ENCODE measurements around the gene GRID1.

Gene GRID1

DNA sequence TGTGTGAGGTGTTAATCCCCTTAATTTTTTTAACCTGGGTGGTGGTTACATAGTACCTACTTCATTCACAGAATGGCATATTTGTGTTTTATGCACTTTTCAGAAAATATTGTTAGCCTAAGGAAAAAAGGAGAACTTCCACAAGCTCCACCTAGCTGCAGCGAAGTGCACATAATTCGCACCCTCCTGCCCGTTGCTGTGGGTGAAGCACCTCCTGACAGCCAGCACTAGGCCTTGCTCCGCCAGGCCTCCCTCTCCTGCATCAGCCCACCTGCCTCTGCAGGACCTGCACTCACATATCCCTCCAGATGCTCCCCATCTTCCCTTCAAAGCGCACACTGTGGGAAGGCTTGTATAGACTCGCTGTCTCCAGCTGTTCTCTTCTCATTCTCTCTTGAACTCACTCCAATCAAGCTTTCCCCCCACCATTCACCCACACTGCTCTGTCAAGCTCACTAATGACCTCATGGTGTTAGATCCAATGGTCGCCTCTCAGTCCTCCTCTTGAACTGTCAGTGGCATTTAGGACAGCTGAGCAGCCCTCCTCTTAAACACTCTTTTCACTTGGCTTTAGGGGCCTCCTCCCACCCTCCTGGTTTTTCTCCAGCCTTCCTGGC lies 20.7 kb upstream of the GRID1 start:
- H3K36me3 ChIP-seq (ENCODE audit: control insufficient read depth in 2 of 2, insufficient read depth in 1 of 2, low read length in 2 of 2): no peaks in the 10 kb centered on the region
- no peak overlapping the region for H3K4me3 ChIP-seq (ENCODE audit: low read depth, low read length)
- H3K4me1 ChIP-seq (ENCODE audit: control insufficient read depth, insufficient read depth, low read length): no peaks in the 10 kb centered on the region
- ChIA-PET CTCF (interaction anchor here (1.0 kb wide), 1 partner anchor 11 kb away, joined by 4 read pairs; no protein-coding TSS in a partner anchor), POLR2A (interaction anchor here (0.9 to 1.6 kb wide), 2 partner anchors 9 to 13 kb away, joined by 3 to 5 read pairs; no protein-coding TSS in a partner anchor)
- H3K27ac ChIP-seq (ENCODE audit: extremely low read depth, low read depth, low read length): no peak overlapping the region
- TF ChIP-seq, protein P1, sequence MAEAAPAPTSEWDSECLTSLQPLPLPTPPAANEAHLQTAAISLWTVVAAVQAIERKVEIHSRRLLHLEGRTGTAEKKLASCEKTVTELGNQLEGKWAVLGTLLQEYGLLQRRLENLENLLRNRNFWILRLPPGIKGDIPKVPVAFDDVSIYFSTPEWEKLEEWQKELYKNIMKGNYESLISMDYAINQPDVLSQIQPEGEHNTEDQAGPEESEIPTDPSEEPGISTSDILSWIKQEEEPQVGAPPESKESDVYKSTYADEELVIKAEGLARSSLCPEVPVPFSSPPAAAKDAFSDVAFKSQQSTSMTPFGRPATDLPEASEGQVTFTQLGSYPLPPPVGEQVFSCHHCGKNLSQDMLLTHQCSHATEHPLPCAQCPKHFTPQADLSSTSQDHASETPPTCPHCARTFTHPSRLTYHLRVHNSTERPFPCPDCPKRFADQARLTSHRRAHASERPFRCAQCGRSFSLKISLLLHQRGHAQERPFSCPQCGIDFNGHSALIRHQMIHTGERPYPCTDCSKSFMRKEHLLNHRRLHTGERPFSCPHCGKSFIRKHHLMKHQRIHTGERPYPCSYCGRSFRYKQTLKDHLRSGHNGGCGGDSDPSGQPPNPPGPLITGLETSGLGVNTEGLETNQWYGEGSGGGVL (tag by site-specific recombination; IDR thresholded peaks at IDR 0.05): peak; percentile 78
- TF ChIP-seq ZNF76 (tag by site-specific recombination; IDR thresholded peaks at IDR 0.05; ENCODE audit: borderline replicate concordance, low read depth) (no peak), KLF9 (tag by site-specific recombination; IDR thresholded peaks at IDR 0.05; ENCODE audit: low read depth) (no peak), ZFHX2 (tag by site-specific recombination; conservative IDR thresholded peaks at IDR 0.05) (peak; percentile 51; the same call in 1 of the 2 replicates), KLF7 (tag by site-specific recombination; IDR thresholded peaks at IDR 0.05; ENCODE audit: borderline replicate concordance) (no peak), EGR2 (tag by site-specific recombination; IDR thresholded peaks at IDR 0.05; ENCODE audit: low read depth) (peak; percentile 64; the same call in 1 of the 2 replicates), ZNF560 (tag by site-specific recombination; IDR thresholded peaks at IDR 0.05; ENCODE audit: borderline replicate concordance) (no peak), ZNF600 (tag by site-specific recombination; IDR thresholded peaks at IDR 0.05) (peak; percentile 55; the same call in 1 of the 2 replicates), ZIC2 (tag by site-specific recombination; IDR thresholded peaks at IDR 0.05) (peak; percentile 63), PRDM1 (tag by site-specific recombination; IDR thresholded peaks at IDR 0.05) (peak; percentile 21; the same call in 1 of the 2 replicates)
- H3K9me3 ChIP-seq (ENCODE audit: control insufficient read depth, insufficient read depth, low read depth, low read length): no peaks in the 10 kb centered on the region

DNA sequence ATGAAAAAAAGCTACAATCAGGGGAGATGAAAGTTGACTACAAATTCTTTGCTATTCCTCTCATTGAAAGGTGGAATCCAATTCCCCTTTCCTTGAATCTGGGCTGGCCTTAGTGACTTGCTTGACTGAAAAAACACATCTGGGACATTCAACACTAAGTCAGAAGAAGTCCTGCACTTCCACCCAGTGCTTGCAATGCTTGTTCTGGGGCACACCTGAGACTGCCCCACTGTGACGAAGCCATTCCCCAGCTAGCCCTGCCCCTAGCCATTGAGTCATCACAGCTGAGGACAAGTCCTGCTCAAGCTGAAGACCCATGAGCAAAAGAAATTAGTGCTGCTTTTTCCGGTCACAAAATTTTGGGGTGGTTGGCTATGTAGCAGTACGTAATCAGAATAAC lies 19.2 kb upstream of the GRID1 start:
- H3K4me3 ChIP-seq (ENCODE audit: low read depth, low read length): no peak overlapping the region
- ChIA-PET CTCF (interaction anchor here (0.8 to 1.3 kb wide), 2 partner anchors 9 to 14 kb away, joined by 3 read pairs; no protein-coding TSS in a partner anchor), POLR2A (no interaction called here)
- no peaks in the 10 kb centered on the region for H3K9me3 ChIP-seq (ENCODE audit: control insufficient read depth, insufficient read depth, low read depth, low read length)
- TF ChIP-seq ZNF585B (tag by site-specific recombination; IDR thresholded peaks at IDR 0.05) (no peak), ZNF433 (tag by site-specific recombination; IDR thresholded peaks at IDR 0.05; ENCODE audit: low read depth) (no peak), ZNF48 (tag by site-specific recombination; IDR thresholded peaks at IDR 0.05) (no peak), IKZF3 (tag by site-specific recombination; IDR thresholded peaks at IDR 0.05) (no peak), ZNF174 (tag by site-specific recombination; IDR thresholded peaks at IDR 0.05) (no peak), ZBTB20 (tag by site-specific recombination; IDR thresholded peaks at IDR 0.05) (peak; percentile 46), SP3 (tag by site-specific recombination; IDR thresholded peaks at IDR 0.05) (no peak), REPIN1 (tag by site-specific recombination; IDR thresholded peaks at IDR 0.05; ENCODE audit: low read depth) (no peak)
- no peaks in the 10 kb centered on the region for H3K4me1 ChIP-seq (ENCODE audit: control insufficient read depth, insufficient read depth, low read length)
- no peaks in the 10 kb centered on the region for H3K36me3 ChIP-seq (ENCODE audit: control insufficient read depth in 2 of 2, insufficient read depth in 1 of 2, low read length in 2 of 2)
- no peak overlapping the region for H3K27ac ChIP-seq (ENCODE audit: extremely low read depth, low read depth, low read length)

DNA sequence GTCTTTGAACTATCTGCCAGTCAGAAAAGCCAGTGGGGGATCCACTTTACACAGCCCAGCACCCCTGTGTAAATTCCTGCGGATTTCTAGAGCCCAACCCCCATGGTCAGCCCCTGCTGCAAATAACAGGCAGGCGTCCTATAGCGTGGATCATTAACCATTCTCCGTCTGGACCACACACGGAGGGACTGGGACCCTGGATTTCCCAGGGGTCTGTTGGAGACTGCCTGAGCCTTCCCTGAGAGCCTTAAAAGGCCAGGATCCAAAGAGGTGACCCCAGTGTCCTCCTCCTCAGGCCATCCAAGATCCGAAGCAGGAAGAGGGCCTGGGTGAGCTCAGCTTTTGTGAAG lies 11.2 kb upstream of the GRID1 start:
- Histone ChIP-seq H3K4me3 (ENCODE audit: low read depth, low read length) (no peak overlapping the region), H3K36me3 (ENCODE audit: control insufficient read depth in 2 of 2, insufficient read depth in 1 of 2, low read length in 2 of 2) (no peaks in the 10 kb centered on the region), H3K4me1 (ENCODE audit: control insufficient read depth, insufficient read depth, low read length) (no peaks in the 10 kb centered on the region), H3K27ac (ENCODE audit: extremely low read depth, low read depth, low read length) (no peak overlapping the region), H3K9me3 (ENCODE audit: control insufficient read depth, insufficient read depth, low read depth, low read length) (no peaks in the 10 kb centered on the region)
- TF ChIP-seq ZNF16 (tag by site-specific recombination; IDR thresholded peaks at IDR 0.05; ENCODE audit: low read depth) (no peak), ZNF155 (tag by site-specific recombination; IDR thresholded peaks at IDR 0.05) (no peak)
- CTCF ChIA-PET: interaction anchor here (0.6 to 1.1 kb wide), 4 partner anchors 207 to 1338 kb away, joined by 3 to 5 read pairs (median 4); no protein-coding TSS in a partner anchor
- POLR2A ChIA-PET: no interaction called here
